Measurements from ENCODE around the gene BCAS1. TPM values are rescaled to one million over a fixed set of nuclear protein-coding genes. Genes with fewer than 3 reads are reported as not detected.
A peak's percentile ranks its signal among the peaks of the same experiment; 100 is the strongest.

BCAS1 gene
- total and polyA plus RNA-seq, 10 donors, result 0.23 to 1.3 (median 0.55) TPM; not detected in 2

- no peaks in the 10 kb centered on the region for H3K27me3 ChIP-seq (replicated peaks in 1 of 7)
- no peak for DNase-seq
- peak overlapping the region in 7 of 8 donors; percentile 35 to 89 (median 73) for H3K27ac ChIP-seq
- peak overlapping the region in 1 of 8 donors; percentile 39 for H3K4me3 ChIP-seq
- intact Hi-C loops (cut with DNase I; ENCODE audit: low total_unique reads), result no loop called here
- TF ChIP-seq POLR2AphosphoS5 (IDR thresholded peaks at IDR 0.05) (peak in 1 of 3 donors; percentile 76), POLR2A (IDR thresholded peaks at IDR 0.05) (no peak), CTCF (IDR thresholded peaks at IDR 0.05 in 8 of 11, conservative IDR thresholded peaks at IDR 0.05 in 3 of 11) (peak in 1 of 11 experiments; percentile 17)
- H3K4me1 ChIP-seq, result peaks cover 17 to 91% (median 72%) of the 10 kb centered on the region in 6 donors
- 28 to 43% (median 35%) methylated on average over 5 of the region's 5 CpGs for WGBS, 5 donors
- no peaks in the 10 kb centered on the region for H3K9me3 ChIP-seq
- H3K36me3 ChIP-seq, result no peaks in the 10 kb centered on the region
Measured at GRCh38 chr20:53926428-53927028, 143.9 kb downstream of the BCAS1 start.

GRCh38 chr20:53925651-53926401 lies 144.6 kb downstream of the BCAS1 start:
- Histone ChIP-seq H3K4me3 (peak overlapping the region in 1 of 8 donors; percentile 39), H3K27me3 (replicated peaks in 1 of 7) (no peaks in the 10 kb centered on the region), H3K4me1 (peaks cover 17 to 91% (median 69%) of the 10 kb centered on the region in 6 donors), H3K9me3 (no peaks in the 10 kb centered on the region), H3K36me3 (no peaks in the 10 kb centered on the region), H3K27ac (peak overlapping the region in 7 of 8 donors; percentile 35 to 89 (median 73))
- no peak for DNase-seq
- TF ChIP-seq POLR2AphosphoS5 (IDR thresholded peaks at IDR 0.05) (no peak), POLR2A (IDR thresholded peaks at IDR 0.05) (no peak), CTCF (IDR thresholded peaks at IDR 0.05 in 8 of 11, conservative IDR thresholded peaks at IDR 0.05 in 3 of 11) (no peak)
- intact Hi-C loops (cut with DNase I; ENCODE audit: low total_unique reads), result no loop called here
- 81 to 89% (median 82%) methylated on average over 12 of the region's 12 CpGs for WGBS, 5 donors

- no peaks in the 10 kb centered on the region for H3K9me3 ChIP-seq
- peaks cover 17 to 74% (median 56%) of the 10 kb centered on the region in 6 donors for H3K4me1 ChIP-seq
- TF ChIP-seq POLR2A (IDR thresholded peaks at IDR 0.05), result no peak
- TF ChIP-seq POLR2AphosphoS5 (IDR thresholded peaks at IDR 0.05), result no peak
- no peak for TF ChIP-seq CTCF (IDR thresholded peaks at IDR 0.05 in 8 of 11, conservative IDR thresholded peaks at IDR 0.05 in 3 of 11)
- no peak overlapping the region for H3K4me3 ChIP-seq
- 79 to 95% (median 86%) methylated on average over 7 of the region's 7 CpGs for WGBS, 5 donors
- intact Hi-C loops (cut with DNase I; ENCODE audit: low total_unique reads), result no loop called here
- no peak for DNase-seq
- no peaks in the 10 kb centered on the region for H3K36me3 ChIP-seq
- H3K27ac ChIP-seq, result peak overlapping the region in 6 of 8 donors; percentile 27 to 89 (median 80)
- no peaks in the 10 kb centered on the region for H3K27me3 ChIP-seq (replicated peaks in 1 of 7)
Measured at GRCh38 chr20:53923566-53924369, 146.6 kb downstream of the BCAS1 start.
